Right cardiac atrium (tissue), 5 donors: ENCODE results near the gene PTCD2. TPM values are rescaled to one million over a fixed set of nuclear protein-coding genes. Genes with fewer than 3 reads are reported as not detected.

ENCODE experiments used
- ATAC-seq, 2 donors: fragments of 200-7000 bp; cut with Tn5 transposase; one replicate each; pipeline versions ENCODE4 v1.8.0 to v1.9.1; 2020; ENCODE audit warnings: moderate library complexity in 2 of 2, mild to moderate bottlenecking in 1 of 2
- DNase-seq, 3 donors: peaks; one replicate each; pipeline ENCODE4 v3.0.0-alpha.2; 2020
- H3K27ac ChIP-seq: one replicate; pipeline ENCODE4 v1.5.1; 2013; ENCODE audit warnings: mild to moderate bottlenecking, low read length, control low read depth, moderate library complexity
- H3K27me3 ChIP-seq: one replicate; pipeline ENCODE4 v1.6.1; 2013; ENCODE audit not compliant: control insufficient read depth, insufficient read depth
- H3K4me1 ChIP-seq: one replicate; pipeline ENCODE4 v1.6.1; 2013; ENCODE audit warnings: low read length; ENCODE audit not compliant: control insufficient read depth, insufficient read depth
- H3K4me3 ChIP-seq: one replicate; pipeline ENCODE4 v1.5.1; 2013; ENCODE audit warnings: low read length, control low read depth
- H3K9me3 ChIP-seq: one replicate; pipeline ENCODE4 v1.6.1; 2013; ENCODE audit warnings: low read length; ENCODE audit not compliant: control insufficient read depth
- WGBS: extraction: QIAGEN DNeasy Blood & Tissue Kit; methylation state at CpG from one replicate; pipeline ENCODE4 v1.1.7; 2013; 5-methylcytosine and 5-hydroxymethylcytosine counted together
- intact Hi-C, 4 donors: fragments of 100-400 bp; cut with DNase I; formaldehyde crosslinking; loops; one replicate each; pipeline versions ENCODE4 v1.11.0 to v1.14.0; 2022 to 2023
- polyA plus RNA-seq: library from polyadenylated mRNA; stranded (reverse); fragments of 200-250 nt; gene quantifications from one replicate; pipeline ENCODE4 v1.2.3, GENCODE V29; 2013
- total RNA-seq, 4 donors: library from RNA; stranded (reverse); fragmentation: NEBNext Ultra II Directional; extraction: Animal tissue kit (Norgen Biotek cat#: 25700); gene quantifications; one replicate each; pipeline ENCODE4 v1.2.1, GENCODE V29; 2021
- donor health status: healthy with polysubstance abuse.
- donor health status: DM: no; HTN: yes; CAD: no.
- donor health status: DM: no; HTN: no; CAD: no.
- donor health status: DM: no; HTN: yes; CAD: no; lungs with severe emphysema.
- donor health status: DM: yes; HTN: yes; CAD: no.

PTCD2 gene
- total and polyA plus RNA-seq, 5 donors: 6.9 to 14.0 (median 11.5) TPM

DNA sequence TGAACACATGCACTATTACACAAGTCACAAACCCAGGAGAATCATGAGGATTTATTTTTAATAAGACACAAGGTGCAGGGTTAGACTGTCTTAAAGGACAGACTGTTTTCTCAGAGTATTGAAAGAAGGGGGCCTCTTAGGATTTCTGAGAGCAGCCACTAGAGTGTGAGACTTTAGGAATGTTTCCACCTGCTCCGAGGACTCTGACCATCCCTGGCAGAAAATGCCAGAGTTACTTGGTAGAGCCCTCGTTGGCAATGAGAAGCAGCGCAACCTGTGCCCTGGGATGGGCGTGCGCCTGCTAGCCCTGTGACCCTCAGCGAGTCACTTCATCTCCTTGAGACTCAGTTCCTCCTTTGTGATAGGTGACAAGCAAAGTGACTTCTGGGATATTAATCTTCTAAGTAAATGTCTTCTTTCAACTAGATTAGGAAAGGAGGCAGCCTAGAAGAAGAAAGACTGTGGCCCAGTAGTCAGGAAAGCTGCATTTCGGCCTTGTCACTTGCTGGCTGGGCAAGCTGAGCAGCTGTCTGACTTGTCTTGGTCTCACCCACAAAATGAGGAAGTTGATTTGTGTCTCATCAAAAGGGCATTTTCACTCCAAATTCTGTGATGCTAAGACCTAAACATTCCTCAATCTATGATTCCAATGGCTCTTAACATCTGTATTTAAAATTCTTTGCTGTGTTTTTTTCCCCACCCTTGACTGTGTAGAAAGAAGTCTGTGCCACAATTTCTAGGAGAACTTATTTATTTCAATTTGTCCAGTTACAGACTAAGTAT is 60.5 kb downstream of the PTCD2 start:
- WGBS: 91% methylated on average over 7 of the region's 7 CpGs
- Histone ChIP-seq H3K4me3 (no peak overlapping the region), H3K4me1 (peaks cover 6% of the 10 kb centered on the region), H3K27me3 (no peaks in the 10 kb centered on the region), H3K27ac (no peak overlapping the region), H3K9me3 (no peaks in the 10 kb centered on the region)
- ATAC-seq: no peak
- DNase-seq: peak in 2 of 3 donors; percentile 47 to 50
- intact Hi-C loops: no loop called here

DNA sequence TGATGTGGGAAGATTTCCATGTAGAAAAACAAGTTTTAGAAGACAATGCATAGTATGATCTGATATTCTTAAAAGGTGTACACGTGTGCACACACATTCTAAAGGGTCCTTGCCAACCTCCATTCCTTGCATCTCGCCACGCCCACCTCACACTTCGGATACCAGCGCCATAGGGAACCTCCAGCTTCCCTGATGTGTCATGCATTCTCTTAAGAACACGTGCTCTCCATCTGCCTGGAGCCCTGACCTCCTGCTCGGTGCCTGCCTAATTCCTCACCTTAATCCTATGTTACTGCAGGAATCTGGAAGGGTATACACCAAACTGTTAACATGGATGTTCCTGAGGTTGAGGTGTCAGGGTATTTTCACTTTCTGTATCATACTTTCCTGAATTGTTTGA is 63.1 kb downstream of the PTCD2 start:
- Histone ChIP-seq H3K27me3 (no peaks in the 10 kb centered on the region), H3K27ac (no peak overlapping the region), H3K9me3 (no peaks in the 10 kb centered on the region), H3K4me1 (peaks cover 6% of the 10 kb centered on the region), H3K4me3 (no peak overlapping the region)
- 73% methylated on average over 7 of the region's 7 CpGs for WGBS
- no peak for DNase-seq
- intact Hi-C loops: no loop called here
- no peak for ATAC-seq

DNA sequence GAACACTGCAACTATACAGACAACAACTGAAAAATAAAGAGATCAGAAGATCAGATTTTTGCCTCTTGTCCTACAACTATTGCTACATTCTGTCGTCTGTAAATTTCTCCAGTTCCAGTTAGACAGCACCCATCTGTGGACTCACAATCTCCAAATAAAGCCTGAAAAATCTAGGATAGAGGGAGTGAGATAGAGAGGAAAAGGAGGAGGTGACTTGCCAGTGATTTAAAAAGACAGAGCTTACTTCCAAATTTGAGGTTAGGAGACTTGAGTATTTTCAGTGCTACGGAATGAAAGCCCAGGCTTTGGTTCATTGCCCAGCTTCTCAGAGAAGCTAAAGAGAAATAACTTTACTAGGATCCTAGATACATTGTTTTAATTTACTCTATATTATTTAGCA is 63.6 kb downstream of the PTCD2 start:
- intact Hi-C loops: no loop called here
- H3K9me3 ChIP-seq: no peaks in the 10 kb centered on the region
- no peak overlapping the region for H3K27ac ChIP-seq
- ATAC-seq (no peak), DNase-seq (no peak)
- no peak overlapping the region for H3K4me3 ChIP-seq
- H3K27me3 ChIP-seq: no peaks in the 10 kb centered on the region
- WGBS: 58% methylated on average over 2 of the region's 2 CpGs
- peaks cover 2% of the 10 kb centered on the region for H3K4me1 ChIP-seq

DNA sequence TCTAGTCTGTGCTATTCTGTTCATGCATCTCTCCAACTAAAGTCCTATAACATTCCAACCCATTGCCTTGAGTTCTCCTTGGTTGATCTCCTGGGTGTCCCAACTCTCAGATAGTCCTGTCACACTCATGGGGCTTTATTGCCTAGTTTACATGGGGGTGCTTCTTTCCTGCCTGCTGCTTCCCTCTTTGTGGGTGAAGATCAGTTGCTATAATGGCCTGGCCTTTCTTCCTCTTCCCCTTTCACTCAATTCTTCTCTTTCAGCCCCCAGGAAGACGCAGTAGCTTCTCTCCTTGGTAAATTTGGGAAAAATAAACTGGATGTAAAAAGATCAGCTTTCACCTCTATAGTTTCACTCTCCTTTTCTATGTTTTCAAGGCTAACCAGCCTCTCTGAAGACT is 66.5 kb downstream of the PTCD2 start:
- Histone ChIP-seq H3K4me3 (no peak overlapping the region), H3K9me3 (no peaks in the 10 kb centered on the region), H3K27ac (no peak overlapping the region), H3K4me1 (no peaks in the 10 kb centered on the region), H3K27me3 (no peaks in the 10 kb centered on the region)
- ATAC-seq (no peak), DNase-seq (no peak)
- 74% methylated on average over 1 of the region's 1 CpG for WGBS
- intact Hi-C loops: no loop called here

DNA sequence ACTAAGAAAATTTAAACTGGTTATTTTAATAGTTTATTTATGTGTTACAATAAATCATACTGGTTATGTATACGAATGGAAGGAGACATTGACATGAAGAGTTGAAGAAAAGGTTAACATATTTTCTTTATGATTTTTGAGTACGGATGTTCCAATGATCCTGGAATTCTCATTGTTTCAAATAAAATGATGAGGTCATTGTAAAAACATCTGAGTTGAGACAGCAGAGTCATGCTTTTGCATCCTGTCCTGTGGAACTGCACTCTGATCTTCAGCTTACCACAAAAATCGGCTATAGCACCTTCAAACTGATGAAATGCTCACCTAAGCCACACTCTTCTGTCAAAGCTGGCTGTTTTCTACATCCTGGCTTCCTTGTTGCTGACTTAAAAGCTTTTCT is 67.8 kb downstream of the PTCD2 start:
- intact Hi-C loops: no loop called here
- Histone ChIP-seq H3K9me3 (no peaks in the 10 kb centered on the region), H3K4me1 (no peaks in the 10 kb centered on the region), H3K4me3 (no peak overlapping the region), H3K27ac (no peak overlapping the region), H3K27me3 (no peaks in the 10 kb centered on the region)
- ATAC-seq: peak in 1 of 2 donors; percentile 46
- no peak for DNase-seq
- WGBS: 29% methylated on average over 3 of the region's 3 CpGs

DNA sequence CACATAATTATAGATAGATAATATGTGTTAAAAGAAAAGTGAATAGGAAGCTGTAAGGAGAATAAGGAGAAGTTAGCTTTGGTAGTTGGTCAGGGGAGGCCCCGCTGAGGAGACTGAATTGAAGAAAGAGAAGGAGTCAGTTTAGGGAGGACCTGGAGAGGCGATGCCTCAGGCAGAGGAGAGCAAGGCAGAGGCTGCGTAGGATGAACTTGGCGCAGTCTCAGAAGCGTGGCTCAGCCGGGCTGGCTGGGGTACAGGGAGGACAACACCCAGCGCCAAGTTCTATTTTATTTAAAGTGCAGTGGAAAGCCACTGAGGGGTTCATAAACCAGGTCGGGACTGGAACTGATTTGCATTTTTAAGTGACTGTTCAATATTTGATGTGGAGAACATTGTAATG is 68.5 kb downstream of the PTCD2 start:
- Histone ChIP-seq H3K4me1 (no peaks in the 10 kb centered on the region), H3K27me3 (no peaks in the 10 kb centered on the region), H3K27ac (no peak overlapping the region), H3K4me3 (no peak overlapping the region), H3K9me3 (no peaks in the 10 kb centered on the region)
- peak in 2 of 3 donors; percentile 28 to 59 for DNase-seq
- 77% methylated on average over 8 of the region's 8 CpGs for WGBS
- intact Hi-C loops: no loop called here
- peak; percentile 38 to 43 for ATAC-seq

DNA sequence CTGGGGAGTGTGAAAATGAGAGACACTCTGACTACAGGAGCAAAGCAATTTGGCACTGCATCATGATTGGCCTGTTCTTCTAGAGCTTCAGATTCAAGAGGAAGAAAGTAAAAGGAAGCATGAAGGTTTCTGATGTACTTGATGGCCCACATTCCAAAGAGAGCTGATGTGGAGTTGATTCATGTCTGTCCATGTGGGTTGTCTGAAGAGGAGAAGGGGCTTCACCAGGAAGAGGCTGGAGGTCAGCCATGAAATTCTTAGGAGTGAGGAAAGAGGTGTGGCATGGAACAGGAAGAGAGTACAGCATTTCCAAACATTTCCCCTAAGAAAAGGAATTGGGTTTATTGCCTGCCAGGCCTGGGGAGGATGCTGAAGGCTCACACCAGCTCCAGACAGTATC is 70.7 kb downstream of the PTCD2 start:
- peak in 1 of 2 donors; percentile 16 for ATAC-seq
- H3K27ac ChIP-seq: no peak overlapping the region
- no peaks in the 10 kb centered on the region for H3K9me3 ChIP-seq
- no peak for DNase-seq
- intact Hi-C loops: no loop called here
- no peaks in the 10 kb centered on the region for H3K27me3 ChIP-seq
- H3K4me3 ChIP-seq: no peak overlapping the region
- H3K4me1 ChIP-seq: no peaks in the 10 kb centered on the region

DNA sequence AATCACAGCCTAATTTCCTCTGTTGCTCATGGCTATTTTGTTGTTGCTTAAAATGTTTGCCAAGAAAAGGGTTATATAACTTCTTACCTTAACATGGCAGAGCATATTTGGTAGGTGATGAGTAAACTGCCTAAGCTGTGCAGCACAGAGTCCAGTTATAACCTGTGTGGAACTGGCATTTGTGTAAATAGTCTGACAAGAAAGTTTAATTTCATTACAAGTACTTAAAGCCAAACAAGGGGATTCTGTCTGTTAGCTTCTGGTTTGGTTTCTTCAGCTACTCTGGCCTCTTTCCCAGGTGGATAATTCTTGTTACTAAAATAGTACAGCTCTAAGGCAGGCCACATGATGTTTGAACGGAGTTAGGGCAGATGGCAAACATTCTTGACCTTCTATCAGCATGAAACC is 72.2 kb downstream of the PTCD2 start:
- DNase-seq: no peak
- Histone ChIP-seq H3K27ac (no peak overlapping the region), H3K9me3 (no peaks in the 10 kb centered on the region), H3K4me3 (no peak overlapping the region), H3K4me1 (no peaks in the 10 kb centered on the region), H3K27me3 (no peaks in the 10 kb centered on the region)
- intact Hi-C loops: no loop called here
- ATAC-seq: peak; percentile 62 to 82
- WGBS: 26% methylated on average over 1 of the region's 1 CpG

DNA sequence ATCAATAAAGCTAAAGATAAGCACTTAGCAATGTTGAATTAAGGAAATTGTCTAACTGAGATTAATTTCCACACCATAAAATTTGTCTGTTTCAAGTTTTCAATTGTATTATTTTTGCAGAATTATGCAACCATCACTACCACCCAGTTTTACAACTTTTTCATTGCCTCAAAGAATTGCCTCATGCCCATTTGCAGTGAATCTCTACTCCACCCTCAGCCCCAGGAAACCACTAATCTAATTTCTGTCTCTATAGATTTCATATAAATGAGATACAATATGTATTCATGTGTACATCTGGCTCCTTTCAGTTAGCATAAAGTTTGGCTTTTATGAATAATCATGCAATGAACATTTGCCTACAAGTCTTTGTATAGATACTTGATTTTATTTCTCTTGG is 72.9 kb downstream of the PTCD2 start:
- no peak overlapping the region for H3K4me3 ChIP-seq
- ATAC-seq: no peak
- no peaks in the 10 kb centered on the region for H3K4me1 ChIP-seq
- no peak for DNase-seq
- intact Hi-C loops: no loop called here
- no peaks in the 10 kb centered on the region for H3K9me3 ChIP-seq
- no peaks in the 10 kb centered on the region for H3K27me3 ChIP-seq
- H3K27ac ChIP-seq: no peak overlapping the region

DNA sequence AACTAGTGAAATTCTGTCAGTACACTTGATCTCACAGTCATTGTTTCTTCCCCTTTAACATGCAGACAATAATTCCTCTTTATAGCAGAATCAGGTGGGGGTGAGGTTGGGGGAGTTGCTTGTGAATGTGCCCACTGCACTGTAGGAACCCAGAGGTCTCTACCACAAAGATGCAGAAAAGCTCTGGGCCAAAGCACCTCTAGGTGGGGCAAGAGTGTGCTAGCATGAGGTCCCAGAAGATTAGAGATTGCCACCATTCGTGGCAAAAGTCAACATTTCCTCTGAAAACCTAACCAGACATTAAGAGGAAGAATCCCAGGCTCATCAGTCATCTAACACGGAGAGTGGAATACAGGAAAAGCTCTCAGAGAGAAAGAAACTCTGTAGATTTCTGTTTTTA is 74.5 kb downstream of the PTCD2 start:
- Histone ChIP-seq H3K27me3 (no peaks in the 10 kb centered on the region), H3K4me1 (no peaks in the 10 kb centered on the region), H3K9me3 (no peaks in the 10 kb centered on the region), H3K27ac (no peak overlapping the region), H3K4me3 (no peak overlapping the region)
- peak in 1 of 2 donors; percentile 59 for ATAC-seq
- 38% methylated on average over 2 of the region's 2 CpGs for WGBS
- intact Hi-C loops: no loop called here
- no peak for DNase-seq

DNA sequence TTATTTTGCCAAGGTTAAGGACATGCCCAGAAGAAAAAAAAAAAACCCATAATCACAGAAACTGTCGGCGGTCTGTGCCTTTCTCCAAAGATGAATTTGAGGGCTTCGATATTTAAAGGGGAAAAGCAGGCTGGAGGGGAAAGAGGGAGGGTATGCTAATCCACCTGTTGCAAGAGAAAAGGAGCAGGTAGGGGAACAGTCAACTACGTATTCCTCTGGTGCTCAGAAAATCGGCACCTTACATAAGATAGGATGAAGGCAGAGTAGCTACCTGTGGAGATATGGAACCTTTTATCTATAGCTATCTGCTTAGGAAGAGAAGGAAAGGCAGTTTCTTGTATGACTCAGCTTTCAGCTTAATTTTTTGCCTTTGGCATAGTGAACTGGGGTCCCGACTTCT is 77.7 kb downstream of the PTCD2 start:
- DNase-seq: no peak
- H3K4me1 ChIP-seq: no peaks in the 10 kb centered on the region
- ATAC-seq: no peak
- 79% methylated on average over 6 of the region's 6 CpGs for WGBS
- H3K27ac ChIP-seq: no peak overlapping the region
- intact Hi-C loops: no loop called here
- no peaks in the 10 kb centered on the region for H3K27me3 ChIP-seq
- no peak overlapping the region for H3K4me3 ChIP-seq
- H3K9me3 ChIP-seq: peaks cover 5% of the 10 kb centered on the region

DNA sequence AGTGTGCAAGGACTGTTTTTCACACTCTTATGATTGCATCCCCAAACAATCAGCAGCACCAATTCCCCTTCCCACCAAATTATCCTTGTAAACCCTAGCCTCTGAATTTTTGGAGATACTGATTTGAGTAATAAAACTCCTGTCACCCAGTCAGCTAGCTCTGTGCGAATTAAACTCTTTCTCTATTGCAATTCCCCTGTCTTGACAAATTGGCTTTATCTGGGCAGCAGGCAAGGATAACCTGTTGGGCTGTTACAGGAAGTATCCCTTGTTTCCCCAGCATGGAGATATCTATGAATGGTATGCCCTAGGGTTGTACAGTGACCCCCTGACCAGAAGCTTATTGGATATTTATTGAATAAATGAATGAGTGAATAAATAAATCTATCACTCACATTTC is 80.8 kb downstream of the PTCD2 start:
- no peak for ATAC-seq
- H3K27ac ChIP-seq: no peak overlapping the region
- peaks cover 5% of the 10 kb centered on the region for H3K9me3 ChIP-seq
- no peak overlapping the region for H3K4me3 ChIP-seq
- intact Hi-C loops: no loop called here
- no peaks in the 10 kb centered on the region for H3K27me3 ChIP-seq
- WGBS: 51% methylated on average over 1 of the region's 1 CpG
- H3K4me1 ChIP-seq: no peaks in the 10 kb centered on the region
- DNase-seq: no peak
